NCI-H69 (cell line): ENCODE results near the gene CEP95.
A peak's percentile ranks its signal among the peaks of the same experiment; 100 is the strongest.
"Not testable (repeated sequence)": the region's sequence is repeated elsewhere in the genome, so short reads cannot be mapped to it uniquely, and the experiment has no call there.

Experiments used
- DNase-seq: peaks from one replicate; lab custom pipeline; 2025; lab: John Stamatoyannopoulos, UW

The CEP95 gene

GRCh38 chr17:64506576-64507412 is at the start of gene CEP95:
Gene CEP95 (plus strand): TSS chr17:64506977. CDS start chr17:64507098, 121 bp downstream.
- DNase-seq, result peak; percentile 99

GRCh38 chr17:64457156-64457555 is 49.6 kb upstream of the CEP95 start:
- DNase-seq, result no peak

- DNase-seq, result no peak
Measured at GRCh38 chr17:64458756-64459155, 48.0 kb upstream of the CEP95 start.

- no peak for DNase-seq
Measured at GRCh38 chr17:64459284-64459747, 47.5 kb upstream of the CEP95 start.

- not testable (repeated sequence) for DNase-seq
Measured at GRCh38 chr17:64459818-64460217, 47.0 kb upstream of the CEP95 start.

GRCh38 chr17:64460955-64461354 is 45.8 kb upstream of the CEP95 start:
- DNase-seq, result no peak

- DNase-seq, result no peak
Measured at GRCh38 chr17:64461788-64462187, 45.0 kb upstream of the CEP95 start.

GRCh38 chr17:64466019-64466735 is 40.6 kb upstream of the CEP95 start:
- DNase-seq, result peak; percentile 70

- not testable (repeated sequence) for DNase-seq
Measured at GRCh38 chr17:64466834-64467233, 39.9 kb upstream of the CEP95 start.

- DNase-seq, result peak; percentile 23
Measured at GRCh38 chr17:64470625-64471024, 36.2 kb upstream of the CEP95 start.

- no peak for DNase-seq
Measured at GRCh38 chr17:64471440-64471839, 35.3 kb upstream of the CEP95 start.

- DNase-seq, result peak; percentile 9
Measured at GRCh38 chr17:64472564-64472963, 34.2 kb upstream of the CEP95 start.

- DNase-seq, result no peak
Measured at GRCh38 chr17:64477849-64478248, 28.9 kb upstream of the CEP95 start.

- no peak for DNase-seq
Measured at GRCh38 chr17:64480951-64481350, 25.8 kb upstream of the CEP95 start.

- DNase-seq, result no peak
Measured at GRCh38 chr17:64484380-64484779, 22.4 kb upstream of the CEP95 start.

GRCh38 chr17:64488301-64488700 is 18.5 kb upstream of the CEP95 start:
- DNase-seq, result no peak

- DNase-seq, result peak; percentile 46
Measured at GRCh38 chr17:64491034-64491860, 15.5 kb upstream of the CEP95 start.

GRCh38 chr17:64491994-64492393 is 14.8 kb upstream of the CEP95 start:
- no peak for DNase-seq

- peak; percentile 27 for DNase-seq
Measured at GRCh38 chr17:64492481-64493109, 14.2 kb upstream of the CEP95 start.

GRCh38 chr17:64494121-64494520 is 12.7 kb upstream of the CEP95 start:
- no peak for DNase-seq

- DNase-seq, result not testable (repeated sequence)
Measured at GRCh38 chr17:64495300-64495699, 11.5 kb upstream of the CEP95 start.

GRCh38 chr17:64496348-64496785 is 10.4 kb upstream of the CEP95 start:
- DNase-seq, result peak; percentile 29
